ENCODE results near the gene PRC1. TPM values are rescaled to one million over a fixed set of nuclear protein-coding genes. Genes with fewer than 3 reads are reported as not detected.

PRC1 gene
- total RNA-seq, 1 experiment from 2014 or later = 75.7 TPM

DNA sequence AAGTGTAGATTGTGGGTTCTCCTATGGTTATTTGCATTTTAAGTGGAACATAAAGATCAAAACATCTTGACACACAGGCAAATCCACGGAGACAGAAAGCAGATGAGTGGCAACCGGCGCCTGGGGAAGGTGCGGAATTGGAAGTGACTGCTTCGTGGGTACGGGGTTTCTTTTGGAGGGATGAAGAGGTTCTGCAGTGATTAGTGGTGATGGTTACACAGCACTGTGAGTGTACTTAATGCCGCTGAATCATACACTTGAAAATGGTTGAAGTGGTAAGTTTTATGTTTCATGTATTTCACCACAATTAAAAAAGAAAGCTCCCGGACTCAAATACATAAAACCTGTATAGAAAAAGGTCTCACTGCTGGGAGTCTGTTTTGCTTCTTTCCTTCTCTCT, 46.5 kb upstream of the PRC1 start:
- Histone ChIP-seq H3K4me1 (ENCODE audit: insufficient read depth, low read length) (no peaks in the 10 kb centered on the region), H3K27me3 (ENCODE audit: insufficient read depth, low read length) (no peaks in the 10 kb centered on the region), H3K27ac (ENCODE audit: insufficient read length, low read depth, low read length) (no peak overlapping the region), H2BK20ac (ENCODE audit: low read depth, low read length, poor library complexity, severe bottlenecking) (no peak overlapping the region), H3K4me2 (ENCODE audit: insufficient read depth, insufficient read length, low read length) (no peak overlapping the region), H2BK12ac (ENCODE audit: insufficient read length, low read depth, low read length) (no peak overlapping the region), H4K91ac (ENCODE audit: insufficient read length, low read depth, low read length) (no peak overlapping the region), H3K79me2 (ENCODE audit: insufficient read depth, low read length) (no peaks in the 10 kb centered on the region), H4K20me1 (ENCODE audit: control insufficient read depth, insufficient read depth, insufficient read length) (no peaks in the 10 kb centered on the region), H3K56ac (ENCODE audit: insufficient read length, low read depth, low read length) (no peak overlapping the region), H3K4ac (ENCODE audit: low read depth, low read length) (no peak overlapping the region), H3T11ph (ENCODE audit: low read length) (no peak overlapping the region), H4K5ac (ENCODE audit: insufficient read length, low read depth, low read length) (no peak overlapping the region), H2BK5ac (ENCODE audit: insufficient read length, low read length) (no peak overlapping the region), H3K79me1 (ENCODE audit: insufficient read depth, low read depth, low read length, poor library complexity, severe bottlenecking) (no peaks in the 10 kb centered on the region), H2AK5ac (ENCODE audit: insufficient read length, low read length) (no peak overlapping the region), H3K9me3 (ENCODE audit: control insufficient read depth, low read depth, low read length) (no peaks in the 10 kb centered on the region), H2BK120ac (ENCODE audit: low read depth, low read length, poor library complexity, severe bottlenecking) (no peak overlapping the region), H3K14ac (ENCODE audit: insufficient read depth, low read length) (no peak overlapping the region), H3K18ac (ENCODE audit: insufficient read length, low read depth, low read length) (no peak overlapping the region), H2AFZ (ENCODE audit: low read length) (no peak overlapping the region), H4K8ac (replicated peaks; ENCODE audit: insufficient read length, low read depth, low read length) (no peak overlapping the region), H3K23me2 (ENCODE audit: insufficient read length, low read depth, low read length, poor library complexity, severe bottlenecking) (no peaks in the 10 kb centered on the region), H2BK15ac (ENCODE audit: low read depth, low read length) (no peak overlapping the region), H3K23ac (ENCODE audit: insufficient read length, low read depth, low read length) (no peak overlapping the region), H3K9ac (ENCODE audit: extremely low read depth, insufficient read length, low read length) (no peak overlapping the region)
- no peak for TF ChIP-seq CTCF (conservative IDR thresholded peaks at IDR 0.05)
- Mint-ChIP-seq H3K4me3 (no peak overlapping the region), H3K36me3 (ENCODE audit: insufficient read depth in 1 of 3, low read depth in 3 of 3) (no peaks in the 10 kb centered on the region), H3K4me1 (peaks cover 5 to 6% of the 10 kb centered on the region in 2 experiments; a peak in 3 of 4 replicates), H3K27ac (no peak overlapping the region; a peak in 2 of 7 replicates), H3K9me3 (no peaks in the 10 kb centered on the region), H3K27me3 (ENCODE audit: low read depth) (peaks cover 2% of the 10 kb centered on the region)
- no peak for DNase-seq
- WGBS (ENCODE audit: extremely low coverage, insufficient read length, low lambda C conversion rate) = no CpG with 5 or more reads among the region's 8 CpGs

All from H9 (cell line).